Esophagus (tissue), 2 donors: ENCODE data around the gene SCUBE1. TPM values are rescaled to one million over a fixed set of nuclear protein-coding genes. Genes with fewer than 3 reads are reported as not detected.

Source experiments
- H3K27ac ChIP-seq, 2 donors: one replicate each; pipeline ENCODE4 v1.5.1; 2013; ENCODE audit warnings: low read depth in 2 of 2, mild to moderate bottlenecking in 2 of 2, inconsistent platforms in 1 of 2, low read length in 1 of 2, moderate library complexity in 1 of 2
- H3K27me3 ChIP-seq, 2 donors: one replicate each; pipeline ENCODE4 v1.6.1; 2013; ENCODE audit warnings: low read length in 2 of 2, control low read depth in 1 of 2, mild to moderate bottlenecking in 1 of 2; ENCODE audit not compliant: insufficient read depth in 2 of 2, control insufficient read depth in 1 of 2
- H3K36me3 ChIP-seq, 2 donors: one replicate each; pipeline ENCODE4 v1.6.1; 2013; ENCODE audit warnings: low read length in 1 of 2; ENCODE audit not compliant: control insufficient read depth in 2 of 2, insufficient read depth in 2 of 2
- H3K4me1 ChIP-seq, 2 donors: one replicate each; pipeline ENCODE4 v1.6.1; 2013; ENCODE audit warnings: low read length in 1 of 2; ENCODE audit not compliant: control insufficient read depth in 2 of 2, insufficient read depth in 2 of 2
- H3K4me3 ChIP-seq, 2 donors: one replicate each; pipeline ENCODE4 v1.5.1; 2013; ENCODE audit warnings: low read length in 2 of 2, mild to moderate bottlenecking in 2 of 2, low read depth in 1 of 2, moderate library complexity in 1 of 2
- H3K9me3 ChIP-seq, 2 donors: one replicate each; pipeline ENCODE4 v1.6.1; 2013; ENCODE audit warnings: mild to moderate bottlenecking in 2 of 2, low read depth in 1 of 2, low read length in 1 of 2, moderate library complexity in 1 of 2; ENCODE audit not compliant: control insufficient read depth in 2 of 2, insufficient read depth in 1 of 2
- WGBS, 2 donors: extraction: QIAGEN DNeasy Blood & Tissue Kit; methylation state at CpG; one replicate each; pipeline ENCODE4 v1.1.7; 2013; 5-methylcytosine and 5-hydroxymethylcytosine counted together
- polyA plus RNA-seq, 2 donors: library from polyadenylated mRNA; stranded (reverse); fragments of 200-250 nt; gene quantifications; one replicate each; pipeline ENCODE4 v1.2.3, GENCODE V29; 2013
- donor health status: healthy with polysubstance abuse.
- donor health status: Bipolar disorder and iron deficiency.

SCUBE1 gene
- polyA plus RNA-seq, 2 donors = 2.2 to 2.4 TPM

GRCh38 chr22:43319661-43320486 is 23.3 kb downstream of the SCUBE1 start:
- Histone ChIP-seq H3K4me3 (no peak overlapping the region), H3K27ac (no peak overlapping the region), H3K27me3 (no peaks in the 10 kb centered on the region), H3K36me3 (no peaks in the 10 kb centered on the region), H3K4me1 (no peaks in the 10 kb centered on the region), H3K9me3 (no peaks in the 10 kb centered on the region)
- 71% methylated on average over 10 of the region's 10 CpGs for WGBS, 2 donors

- no peaks in the 10 kb centered on the region for H3K36me3 ChIP-seq
- H3K9me3 ChIP-seq = no peaks in the 10 kb centered on the region
- no peak overlapping the region for H3K27ac ChIP-seq
- WGBS, 2 donors = 85 to 89% methylated on average over 9 of the region's 9 CpGs
- peaks cover 0 to 4% of the 10 kb centered on the region in 2 donors for H3K4me1 ChIP-seq
- H3K4me3 ChIP-seq = no peak overlapping the region
- no peaks in the 10 kb centered on the region for H3K27me3 ChIP-seq
These were observed 25.9 kb downstream of the SCUBE1 start for GRCh38 chr22:43317239-43317638.

GRCh38 chr22:43315687-43316217 is 27.4 kb downstream of the SCUBE1 start:
- Histone ChIP-seq H3K4me1 (peaks cover 0 to 4% of the 10 kb centered on the region in 2 donors), H3K9me3 (no peaks in the 10 kb centered on the region), H3K4me3 (no peak overlapping the region), H3K27ac (no peak overlapping the region), H3K27me3 (no peaks in the 10 kb centered on the region), H3K36me3 (no peaks in the 10 kb centered on the region)
- 63 to 64% methylated on average over 9 of the region's 9 CpGs for WGBS, 2 donors

- Histone ChIP-seq H3K4me1 (peaks cover 0 to 4% of the 10 kb centered on the region in 2 donors), H3K4me3 (no peak overlapping the region), H3K27ac (no peak overlapping the region), H3K36me3 (no peaks in the 10 kb centered on the region), H3K27me3 (no peaks in the 10 kb centered on the region), H3K9me3 (no peaks in the 10 kb centered on the region)
- 74 to 78% methylated on average over 5 of the region's 5 CpGs for WGBS, 2 donors
These were observed 28.6 kb downstream of the SCUBE1 start for GRCh38 chr22:43314611-43315010.

GRCh38 chr22:43313890-43314474 is 29.2 kb downstream of the SCUBE1 start:
- peaks cover 0 to 4% of the 10 kb centered on the region in 2 donors for H3K4me1 ChIP-seq
- H3K27me3 ChIP-seq = no peaks in the 10 kb centered on the region
- no peak overlapping the region for H3K4me3 ChIP-seq
- H3K27ac ChIP-seq = no peak overlapping the region
- no peaks in the 10 kb centered on the region for H3K9me3 ChIP-seq
- 85 to 87% methylated on average over 7 of the region's 7 CpGs for WGBS, 2 donors
- H3K36me3 ChIP-seq = no peaks in the 10 kb centered on the region

GRCh38 chr22:43313244-43313889 is 29.8 kb downstream of the SCUBE1 start:
- Histone ChIP-seq H3K27ac (no peak overlapping the region), H3K36me3 (no peaks in the 10 kb centered on the region), H3K9me3 (no peaks in the 10 kb centered on the region), H3K27me3 (no peaks in the 10 kb centered on the region), H3K4me1 (peaks cover 0 to 4% of the 10 kb centered on the region in 2 donors), H3K4me3 (no peak overlapping the region)
- 73 to 75% methylated on average over 6 of the region's 6 CpGs for WGBS, 2 donors

- peaks cover 0 to 4% of the 10 kb centered on the region in 2 donors for H3K4me1 ChIP-seq
- no peaks in the 10 kb centered on the region for H3K27me3 ChIP-seq
- H3K4me3 ChIP-seq = no peak overlapping the region
- no peaks in the 10 kb centered on the region for H3K9me3 ChIP-seq
- 85 to 92% methylated on average over 10 of the region's 10 CpGs for WGBS, 2 donors
- no peaks in the 10 kb centered on the region for H3K36me3 ChIP-seq
- H3K27ac ChIP-seq = no peak overlapping the region
These were observed 30.6 kb downstream of the SCUBE1 start for GRCh38 chr22:43312608-43313007.

GRCh38 chr22:43310798-43311197 is 32.4 kb downstream of the SCUBE1 start:
- no peak overlapping the region for H3K4me3 ChIP-seq
- no peaks in the 10 kb centered on the region for H3K27me3 ChIP-seq
- WGBS, 2 donors = 98 to 100% methylated on average over 1 of the region's 1 CpG
- peaks cover 0 to 4% of the 10 kb centered on the region in 2 donors for H3K4me1 ChIP-seq
- H3K36me3 ChIP-seq = no peaks in the 10 kb centered on the region
- H3K27ac ChIP-seq = no peak overlapping the region
- H3K9me3 ChIP-seq = no peaks in the 10 kb centered on the region

- Histone ChIP-seq H3K4me1 (peaks cover 0 to 4% of the 10 kb centered on the region in 2 donors), H3K27me3 (no peaks in the 10 kb centered on the region), H3K36me3 (no peaks in the 10 kb centered on the region), H3K27ac (no peak overlapping the region), H3K4me3 (no peak overlapping the region), H3K9me3 (no peaks in the 10 kb centered on the region)
- WGBS, 2 donors = 79 to 91% methylated on average over 5 of the region's 5 CpGs
These were observed 32.9 kb downstream of the SCUBE1 start for GRCh38 chr22:43310311-43310710.
